ENCODE data around the gene TMEM38B. TPM values are rescaled to one million over a fixed set of nuclear protein-coding genes. Genes with fewer than 3 reads are reported as not detected.

TMEM38B gene
- total RNA-seq, 1 experiment from 2014 or later: 14.5 TPM

- no peaks in the 10 kb centered on the region for H3K9me3 ChIP-seq (ENCODE audit: control insufficient read depth, low read depth, low read length)
- H2AK5ac ChIP-seq (ENCODE audit: insufficient read length, low read length): no peak overlapping the region
- H3K36me3 Mint-ChIP-seq (ENCODE audit: insufficient read depth in 1 of 3, low read depth in 3 of 3): no peaks in the 10 kb centered on the region
- no peak overlapping the region for H4K91ac ChIP-seq (ENCODE audit: insufficient read length, low read depth, low read length)
- no peak overlapping the region for H3K4ac ChIP-seq (ENCODE audit: low read depth, low read length)
- no peak for DNase-seq
- no peak overlapping the region for H3K14ac ChIP-seq (ENCODE audit: insufficient read depth, low read length)
- no peak overlapping the region for H4K5ac ChIP-seq (ENCODE audit: insufficient read length, low read depth, low read length)
- H2BK5ac ChIP-seq (ENCODE audit: insufficient read length, low read length): no peak overlapping the region
- no peaks in the 10 kb centered on the region for H3K4me1 ChIP-seq (ENCODE audit: insufficient read depth, low read length)
- H3K18ac ChIP-seq (ENCODE audit: insufficient read length, low read depth, low read length): no peak overlapping the region
- H3K27me3 ChIP-seq (ENCODE audit: insufficient read depth, low read length): peaks cover 15% of the 10 kb centered on the region; the same call in 1 of the 2 replicates
- no peak overlapping the region for H3K27ac ChIP-seq (ENCODE audit: insufficient read length, low read depth, low read length)
- H2BK120ac ChIP-seq (ENCODE audit: low read depth, low read length, poor library complexity, severe bottlenecking): no peak overlapping the region
- no peak overlapping the region for H3K27ac Mint-ChIP-seq
- no peak overlapping the region for H2BK15ac ChIP-seq (ENCODE audit: low read depth, low read length)
- no peaks in the 10 kb centered on the region for H3K79me1 ChIP-seq (ENCODE audit: insufficient read depth, low read depth, low read length, poor library complexity, severe bottlenecking)
- H3K9ac ChIP-seq (ENCODE audit: extremely low read depth, insufficient read length, low read length): no peak overlapping the region
- no peak overlapping the region for H3K56ac ChIP-seq (ENCODE audit: insufficient read length, low read depth, low read length)
- H3K4me3 Mint-ChIP-seq: no peak overlapping the region
- H3K9me3 Mint-ChIP-seq: no peaks in the 10 kb centered on the region; a peak in 1 of 5 replicates
- no peak overlapping the region for H2BK12ac ChIP-seq (ENCODE audit: insufficient read length, low read depth, low read length)
- H3T11ph ChIP-seq (ENCODE audit: low read length): no peak overlapping the region
- peaks cover 11% of the 10 kb centered on the region for H3K23me2 ChIP-seq (ENCODE audit: insufficient read length, low read depth, low read length, poor library complexity, severe bottlenecking)
- no peak overlapping the region for H3K4me2 ChIP-seq (ENCODE audit: insufficient read depth, insufficient read length, low read length)
- H3K4me1 Mint-ChIP-seq: peaks cover 16 to 17% of the 10 kb centered on the region in 2 experiments
- no peak overlapping the region for H2BK20ac ChIP-seq (ENCODE audit: low read depth, low read length, poor library complexity, severe bottlenecking)
- no peak overlapping the region for H3K23ac ChIP-seq (ENCODE audit: insufficient read length, low read depth, low read length)
- H3K27me3 Mint-ChIP-seq (ENCODE audit: low read depth): peaks cover 36% of the 10 kb centered on the region
- WGBS (ENCODE audit: extremely low coverage, insufficient read length, low lambda C conversion rate): no CpG with 5 or more reads among the region's 4 CpGs
- H4K8ac ChIP-seq (replicated peaks; ENCODE audit: insufficient read length, low read depth, low read length): no peak overlapping the region
- no peak for TF ChIP-seq CTCF (conservative IDR thresholded peaks at IDR 0.05)
- no peak overlapping the region for H2AFZ ChIP-seq (ENCODE audit: low read length)
- H4K20me1 ChIP-seq (ENCODE audit: control insufficient read depth, insufficient read depth, insufficient read length): no peaks in the 10 kb centered on the region
- no peaks in the 10 kb centered on the region for H3K79me2 ChIP-seq (ENCODE audit: insufficient read depth, low read length)
Observed at GRCh38 chr9:105697871-105698270, 3.5 kb downstream of the TMEM38B start.

All from H9 (cell line).